Transverse colon (tissue), 4 donors: Measurements from ENCODE around the gene GP2.

Experiments used
- CTCF ChIP-seq, 5 experiments: fragments of 200-600 bp in 3 of 5; fragments of 450-650 bp in 2 of 5; sonication (generic) in 3 of 5; IDR thresholded peaks; 1 replicate in 2 of 5; 2 replicates in 3 of 5; pipeline ENCODE4 v1.5.1; 2016 to 2017; ENCODE audit warnings: antibody characterized with exemption in 5 of 5, inconsistent platforms in 3 of 5, mild to moderate bottlenecking in 2 of 5, moderate library complexity in 1 of 5
- POLR2A ChIP-seq: fragments of 450-650 bp; IDR thresholded peaks from one replicate; pipeline ENCODE4 v1.6.1; 2016; ENCODE audit warnings: antibody characterized with exemption, mild to moderate bottlenecking, moderate library complexity
- POLR2AphosphoS5 ChIP-seq, 3 donors: sonication (generic); formaldehyde crosslinking; IDR thresholded peaks; one replicate each; pipeline ENCODE4 v1.6.1; 2016; ENCODE audit warnings: antibody characterized with exemption in 3 of 3

DNA sequence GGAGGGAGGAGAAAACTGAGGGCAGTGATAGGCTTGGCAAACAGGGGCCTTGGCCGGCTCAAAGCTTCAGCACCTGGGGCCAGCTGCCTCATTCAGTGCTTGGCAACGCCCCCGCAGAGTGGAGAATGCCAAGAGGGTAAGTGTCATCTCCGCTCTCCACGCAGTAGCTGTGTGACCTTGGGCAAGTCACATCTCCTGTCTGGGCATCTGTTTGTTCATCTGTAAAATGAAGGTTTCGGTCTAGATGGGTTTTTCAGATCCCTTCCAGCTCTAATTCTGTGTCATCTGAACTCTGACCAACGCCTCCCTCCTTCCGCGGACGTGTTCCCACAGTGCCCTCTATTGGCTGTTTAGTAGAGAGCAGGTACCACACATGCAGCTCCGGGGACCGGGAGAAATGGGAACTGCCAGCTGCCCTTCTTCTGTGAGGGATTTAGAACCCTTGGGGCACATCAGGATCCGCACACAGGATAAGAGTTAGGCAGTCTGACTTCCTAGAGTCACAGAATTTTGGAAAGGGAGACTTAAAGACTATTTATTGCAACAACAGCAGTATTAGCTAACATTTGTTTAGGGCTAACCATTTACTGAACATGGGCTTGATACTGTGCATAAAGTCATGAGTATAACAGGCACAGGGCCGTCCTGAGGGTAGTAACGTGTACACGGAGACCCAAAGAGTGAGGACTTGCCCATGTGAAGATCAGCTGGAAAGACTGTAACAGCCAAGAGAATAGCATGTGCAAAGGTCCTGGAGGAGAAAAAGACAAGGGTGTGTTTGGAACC is 26.8 kb downstream of the GP2 start:
- TF ChIP-seq CTCF (IDR thresholded peaks at IDR 0.05) (peak; percentile 41 to 67 (median 65)), POLR2A (no peak), POLR2AphosphoS5 (IDR thresholded peaks at IDR 0.05) (no peak)
